Loucy (cell line): ENCODE data around the gene IMMT.

Source experiments
- H2AFZ ChIP-seq: fragments of 200-600 bp; sonication (generic); 2 replicates; pipeline ENCODE4 v1.6.0; 2016; ENCODE audit warnings: antibody characterized with exemption, mild to moderate bottlenecking, low read length, moderate library complexity
- H3F3A ChIP-seq: fragments of 200-600 bp; 2 replicates; pipeline ENCODE4 v1.6.0; 2016; ENCODE audit warnings: antibody characterized with exemption, low read depth, mild to moderate bottlenecking
- H3K27me3 ChIP-seq: fragments of 200-600 bp; sonication (generic); 2 replicates; pipeline ENCODE4 v1.6.1; 2014; ENCODE audit warnings: low read length, mild to moderate bottlenecking; ENCODE audit not compliant: insufficient read depth, poor library complexity, severe bottlenecking
- H3K36me3 ChIP-seq: fragments of 200-600 bp; sonication (generic); 2 replicates; pipeline ENCODE4 v1.6.1; 2016; ENCODE audit warnings: low read length; ENCODE audit not compliant: insufficient read depth
- H3K4me1 ChIP-seq: fragments of 200-600 bp; sonication (generic); 2 replicates; pipeline ENCODE4 v1.5.1; 2014; ENCODE audit warnings: low read length, mild to moderate bottlenecking; ENCODE audit not compliant: insufficient read depth, poor library complexity, severe bottlenecking
- H3K4me2 ChIP-seq: fragments of 200-600 bp; sonication (generic); 2 replicates; pipeline ENCODE4 v1.6.0; 2014; ENCODE audit warnings: antibody characterized with exemption, low read length, low read depth, mild to moderate bottlenecking; ENCODE audit not compliant: poor library complexity, severe bottlenecking
- H3K4me3 ChIP-seq: fragments of 200-600 bp; sonication (generic); 2 replicates; pipeline ENCODE4 v1.5.1; 2014; ENCODE audit warnings: low read length, mild to moderate bottlenecking, mixed read lengths; ENCODE audit not compliant: poor library complexity, severe bottlenecking
- H3K79me2 ChIP-seq: fragments of 200-600 bp; sonication (generic); 2 replicates; pipeline ENCODE4 v1.6.1; 2014; ENCODE audit warnings: low read length; ENCODE audit not compliant: insufficient read depth
- H3K9ac ChIP-seq: fragments of 200-600 bp; sonication (generic); 2 replicates; pipeline ENCODE4 v1.6.0; 2014; ENCODE audit warnings: mild to moderate bottlenecking, low read depth, low read length, moderate library complexity; ENCODE audit not compliant: poor library complexity, severe bottlenecking
- H3K9me2 ChIP-seq: fragments of 200-600 bp; sonication (generic); replicated peaks from 2 replicates; pipeline ENCODE4 v1.6.1; 2016; ENCODE audit warnings: low read depth, low read length, mixed read lengths
- H3K9me3 ChIP-seq: fragments of 200-600 bp; sonication (generic); 2 replicates; pipeline ENCODE4 v1.6.1; 2014; ENCODE audit warnings: mild to moderate bottlenecking, antibody characterized with exemption, low read length, low read depth; ENCODE audit not compliant: insufficient read depth
- H4K20me1 ChIP-seq: fragments of 200-600 bp; sonication (generic); 2 replicates; pipeline ENCODE4 v1.6.0; 2014; ENCODE audit warnings: antibody characterized with exemption, low read length, mild to moderate bottlenecking; ENCODE audit not compliant: insufficient read depth, poor library complexity, severe bottlenecking
- EZH2phosphoT487 ChIP-seq: fragments of 200-600 bp; IDR thresholded peaks from 2 replicates; pipeline ENCODE4 v1.6.1; 2018; ENCODE audit warnings: antibody characterized with exemption, mild to moderate bottlenecking, moderate library complexity, borderline replicate concordance
- TF ChIP-seq, protein P1 (sequence below): fragments of 200-600 bp; sonication (generic); conservative IDR thresholded peaks from 2 replicates; pipeline ENCODE4 v1.5.1; 2014; ENCODE audit warnings: mild to moderate bottlenecking, antibody characterized with exemption, low read length

IMMT gene

GRCh38 chr2:86170449-86170848, 24.8 kb downstream of the IMMT start:
- Histone ChIP-seq H3K79me2 (0 out of 2 replicates have a peak, but pooled peaks cover 3% of the 10 kb centered on the region), H3K9me2 (no peaks in the 10 kb centered on the region), H3F3A (no peaks in the 10 kb centered on the region), H3K36me3 (peaks cover 84% of the 10 kb centered on the region), H3K9ac (no peak overlapping the region), H3K9me3 (no peaks in the 10 kb centered on the region), H3K27me3 (no peaks in the 10 kb centered on the region), H3K4me3 (no peak overlapping the region), H2AFZ (no peak overlapping the region), H3K4me1 (no peaks in the 10 kb centered on the region), H4K20me1 (no peaks in the 10 kb centered on the region), H3K4me2 (no peak overlapping the region)
- TF ChIP-seq, protein P1, sequence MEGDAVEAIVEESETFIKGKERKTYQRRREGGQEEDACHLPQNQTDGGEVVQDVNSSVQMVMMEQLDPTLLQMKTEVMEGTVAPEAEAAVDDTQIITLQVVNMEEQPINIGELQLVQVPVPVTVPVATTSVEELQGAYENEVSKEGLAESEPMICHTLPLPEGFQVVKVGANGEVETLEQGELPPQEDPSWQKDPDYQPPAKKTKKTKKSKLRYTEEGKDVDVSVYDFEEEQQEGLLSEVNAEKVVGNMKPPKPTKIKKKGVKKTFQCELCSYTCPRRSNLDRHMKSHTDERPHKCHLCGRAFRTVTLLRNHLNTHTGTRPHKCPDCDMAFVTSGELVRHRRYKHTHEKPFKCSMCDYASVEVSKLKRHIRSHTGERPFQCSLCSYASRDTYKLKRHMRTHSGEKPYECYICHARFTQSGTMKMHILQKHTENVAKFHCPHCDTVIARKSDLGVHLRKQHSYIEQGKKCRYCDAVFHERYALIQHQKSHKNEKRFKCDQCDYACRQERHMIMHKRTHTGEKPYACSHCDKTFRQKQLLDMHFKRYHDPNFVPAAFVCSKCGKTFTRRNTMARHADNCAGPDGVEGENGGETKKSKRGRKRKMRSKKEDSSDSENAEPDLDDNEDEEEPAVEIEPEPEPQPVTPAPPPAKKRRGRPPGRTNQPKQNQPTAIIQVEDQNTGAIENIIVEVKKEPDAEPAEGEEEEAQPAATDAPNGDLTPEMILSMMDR = no peak
- no peak for TF ChIP-seq EZH2phosphoT487

GRCh38 chr2:86160156-86160952, 34.9 kb downstream of the IMMT start:
- Histone ChIP-seq H3K27me3 (no peaks in the 10 kb centered on the region), H3K36me3 (peaks cover 88% of the 10 kb centered on the region), H3K4me1 (no peaks in the 10 kb centered on the region), H3K9ac (no peak overlapping the region), H2AFZ (no peak overlapping the region), H3K4me3 (no peak overlapping the region), H3K9me3 (no peaks in the 10 kb centered on the region), H3K79me2 (no peaks in the 10 kb centered on the region), H3F3A (no peaks in the 10 kb centered on the region), H3K4me2 (no peak overlapping the region), H4K20me1 (no peaks in the 10 kb centered on the region), H3K9me2 (no peaks in the 10 kb centered on the region)
- TF ChIP-seq, protein P1 = no peak
- no peak for TF ChIP-seq EZH2phosphoT487

GRCh38 chr2:86158286-86158685, 37.0 kb downstream of the IMMT start:
- H3K9ac ChIP-seq = no peak overlapping the region
- peaks cover 86% of the 10 kb centered on the region for H3K36me3 ChIP-seq
- no peaks in the 10 kb centered on the region for H3F3A ChIP-seq
- no peaks in the 10 kb centered on the region for H3K9me3 ChIP-seq
- H3K4me3 ChIP-seq = no peak overlapping the region
- no peaks in the 10 kb centered on the region for H4K20me1 ChIP-seq
- H2AFZ ChIP-seq = no peak overlapping the region
- H3K4me1 ChIP-seq = no peaks in the 10 kb centered on the region
- no peak for TF ChIP-seq EZH2phosphoT487
- TF ChIP-seq, protein P1 = no peak
- no peaks in the 10 kb centered on the region for H3K79me2 ChIP-seq
- no peaks in the 10 kb centered on the region for H3K27me3 ChIP-seq
- no peak overlapping the region for H3K4me2 ChIP-seq
- no peaks in the 10 kb centered on the region for H3K9me2 ChIP-seq
